Loucy (cell line): Measurements from ENCODE around the gene CSRP1.

Source experiments
- CTCF ChIP-seq: fragments of 200-600 bp; sonication (generic); conservative IDR thresholded peaks from 2 replicates; pipeline ENCODE4 v1.5.1; 2014; ENCODE audit warnings: mild to moderate bottlenecking, antibody characterized with exemption, low read length
- EZH2phosphoT487 ChIP-seq: fragments of 200-600 bp; IDR thresholded peaks from 2 replicates; pipeline ENCODE4 v1.6.1; 2018; ENCODE audit warnings: antibody characterized with exemption, mild to moderate bottlenecking, moderate library complexity, borderline replicate concordance

GRCh38 chr1:201434266-201434665, 72.7 kb downstream of the CSRP1 start:
- TF ChIP-seq CTCF: no peak
- no peak for TF ChIP-seq EZH2phosphoT487
